ENCODE data around the gene SHC4.

The SHC4 gene

GRCh38 chr15:48850648-48851047 lies 113.1 kb downstream of the SHC4 start:
- DNase-seq (ENCODE audit: low read depth), result no peak

GRCh38 chr15:48845123-48845522 lies 118.6 kb downstream of the SHC4 start:
- DNase-seq (ENCODE audit: low read depth), result no peak

- no peak for DNase-seq (ENCODE audit: low read depth)
Measured at GRCh38 chr15:48842501-48842900, 121.2 kb downstream of the SHC4 start.

- DNase-seq (ENCODE audit: low read depth), result no peak
Measured at GRCh38 chr15:48834756-48835155, 129.0 kb downstream of the SHC4 start.

GRCh38 chr15:48833526-48834239 lies 130.0 kb downstream of the SHC4 start:
- DNase-seq (ENCODE audit: low read depth), result no peak

- DNase-seq (ENCODE audit: low read depth), result no peak
Measured at GRCh38 chr15:48832648-48833047, 131.1 kb downstream of the SHC4 start.

GRCh38 chr15:48828906-48829305 lies 134.8 kb downstream of the SHC4 start:
- DNase-seq (ENCODE audit: low read depth), result no peak

GRCh38 chr15:48828471-48828870 lies 135.2 kb downstream of the SHC4 start:
- no peak for DNase-seq (ENCODE audit: low read depth)

- DNase-seq (ENCODE audit: low read depth), result no peak
Measured at GRCh38 chr15:48825075-48825474, 138.6 kb downstream of the SHC4 start.

- no peak for DNase-seq (ENCODE audit: low read depth)
Measured at GRCh38 chr15:48823706-48824105, 140.0 kb downstream of the SHC4 start.

GRCh38 chr15:48823237-48823636 lies 140.5 kb downstream of the SHC4 start:
- DNase-seq (ENCODE audit: low read depth), result no peak

GRCh38 chr15:48814286-48814685 lies 149.4 kb downstream of the SHC4 start:
- no peak for DNase-seq (ENCODE audit: low read depth)

GRCh38 chr15:48811325-48811958 lies 152.3 kb downstream of the SHC4 start:
- DNase-seq (ENCODE audit: low read depth), result no peak

- DNase-seq (ENCODE audit: low read depth), result peak; percentile 97
Measured at GRCh38 chr15:48810414-48811324, 153.1 kb downstream of the SHC4 start, which contains the start of gene CEP152. TSS of gene CEP152 (minus strand) at chr15:48811069. CDS start at chr15:48805649, 5,420 bp downstream.

- no peak for DNase-seq (ENCODE audit: low read depth)
Measured at GRCh38 chr15:48806151-48806550, 157.6 kb downstream of the SHC4 start.

- no peak for DNase-seq (ENCODE audit: low read depth)
Measured at GRCh38 chr15:48805591-48805990, 158.1 kb downstream of the SHC4 start.

- no peak for DNase-seq (ENCODE audit: low read depth)
Measured at GRCh38 chr15:48803877-48804276, 159.8 kb downstream of the SHC4 start.

- DNase-seq (ENCODE audit: low read depth), result no peak
Measured at GRCh38 chr15:48802867-48803266, 160.9 kb downstream of the SHC4 start.

- DNase-seq (ENCODE audit: low read depth), result no peak
Measured at GRCh38 chr15:48802257-48802656, 161.5 kb downstream of the SHC4 start.

GRCh38 chr15:48800811-48801455 lies 162.8 kb downstream of the SHC4 start:
- no peak for DNase-seq (ENCODE audit: low read depth)

- no peak for DNase-seq (ENCODE audit: low read depth)
Measured at GRCh38 chr15:48800245-48800644, 163.5 kb downstream of the SHC4 start.

- DNase-seq (ENCODE audit: low read depth), result no peak
Measured at GRCh38 chr15:48798319-48798718, 165.4 kb downstream of the SHC4 start.
